Medulla oblongata (tissue), 1 donor: Measurements from ENCODE around the gene C6orf136.
A peak's percentile ranks its signal among the peaks of the same experiment; 100 is the strongest.

Experiments
- DNase-seq: peaks from one replicate; pipeline ENCODE4 v3.0.0-alpha.2; 2015; ENCODE audit errors: extremely low spot score

C6orf136 gene

GRCh38 chr6:30646450-30647241, at the start of gene C6orf136:
Gene C6orf136, plus strand, starts transcription at chr6:30647133. Its CDS starts 99 bp downstream, at chr6:30647232.
- peak; percentile 95 for DNase-seq

- peak; percentile 81 for DNase-seq
These were observed 49.4 kb upstream of the C6orf136 start for GRCh38 chr6:30597315-30598144.

GRCh38 chr6:30598912-30599624, 47.9 kb upstream of the C6orf136 start:
- no peak for DNase-seq

GRCh38 chr6:30599625-30600324, 47.2 kb upstream of the C6orf136 start:
- no peak for DNase-seq

GRCh38 chr6:30600451-30600961, 46.4 kb upstream of the C6orf136 start:
- DNase-seq: peak; percentile 22

- no peak for DNase-seq
These were observed 45.5 kb upstream of the C6orf136 start for GRCh38 chr6:30601436-30601814.

GRCh38 chr6:30601815-30602641, 44.9 kb upstream of the C6orf136 start:
- DNase-seq: no peak

- no peak for DNase-seq
These were observed 43.0 kb upstream of the C6orf136 start for GRCh38 chr6:30603961-30604360.

- no peak for DNase-seq
These were observed 36.9 kb upstream of the C6orf136 start for GRCh38 chr6:30610065-30610464.

GRCh38 chr6:30611150-30611855, 35.6 kb upstream of the C6orf136 start:
- no peak for DNase-seq

GRCh38 chr6:30611856-30612194, 35.1 kb upstream of the C6orf136 start:
- no peak for DNase-seq

GRCh38 chr6:30612213-30612612, 34.7 kb upstream of the C6orf136 start:
- no peak for DNase-seq

- no peak for DNase-seq
These were observed 34.2 kb upstream of the C6orf136 start for GRCh38 chr6:30612687-30613248.

GRCh38 chr6:30613251-30614043, 33.5 kb upstream of the C6orf136 start:
- DNase-seq: no peak

- DNase-seq: no peak
These were observed 32.7 kb upstream of the C6orf136 start for GRCh38 chr6:30614044-30614842.

GRCh38 chr6:30614843-30615218, 32.1 kb upstream of the C6orf136 start:
- peak; percentile 99 for DNase-seq

GRCh38 chr6:30615219-30615957, 31.5 kb upstream of the C6orf136 start:
- DNase-seq: peak; percentile 80
